ENCODE results near the gene ELOVL1. TPM values are rescaled to one million over a fixed set of nuclear protein-coding genes. Genes with fewer than 3 reads are reported as not detected.

The ELOVL1 gene
- total RNA-seq, 1 experiment from 2014 or later, result 91.3 TPM

DNA sequence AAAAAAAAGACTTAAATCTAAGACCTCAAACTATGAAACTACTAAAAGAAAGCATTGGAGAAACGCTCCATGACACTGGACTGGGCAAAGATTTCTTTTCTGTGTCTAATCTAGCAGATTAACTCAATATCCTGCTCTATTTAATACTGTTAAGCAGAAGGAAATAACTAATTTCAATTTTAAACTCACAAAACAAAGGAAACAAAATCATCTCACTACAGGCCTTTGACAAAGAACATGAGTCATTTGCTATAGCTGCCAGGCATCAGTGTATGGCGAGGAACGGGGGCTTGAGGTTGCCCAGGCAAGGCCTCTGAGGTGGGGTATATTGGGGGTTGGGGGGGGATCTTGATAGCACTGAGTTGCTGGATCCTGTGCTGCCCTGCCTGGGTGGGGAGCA, 42.8 kb upstream of the ELOVL1 start:
- H3K9me2 ChIP-seq (ENCODE audit: insufficient read depth), result no peaks in the 10 kb centered on the region
- no peaks in the 10 kb centered on the region for H3K4me1 ChIP-seq (ENCODE audit: control insufficient read depth in 1 of 2, insufficient read depth in 2 of 2, low read length in 2 of 2)
- no peaks in the 10 kb centered on the region for H4K20me1 ChIP-seq (ENCODE audit: insufficient read depth)
- ChIA-PET POLR2A (no interaction called here), RAD21 (ENCODE audit: low non-redundant PET in 1 of 2, low total read pairs in 2 of 2, uncharacterized antibody in 2 of 2, unreplicated experiment in 2 of 2) (no interaction called here), CTCF (no interaction called here)
- no peaks in the 10 kb centered on the region for H3K27me3 ChIP-seq (ENCODE audit: insufficient read depth, low read length)
- BruUV-seq (replicated peaks), result no TSS peak
- no peak for TF ChIP-seq SIN3A (IDR thresholded peaks at IDR 0.05; ENCODE audit: low read depth)
- TF ChIP-seq, protein P1, sequence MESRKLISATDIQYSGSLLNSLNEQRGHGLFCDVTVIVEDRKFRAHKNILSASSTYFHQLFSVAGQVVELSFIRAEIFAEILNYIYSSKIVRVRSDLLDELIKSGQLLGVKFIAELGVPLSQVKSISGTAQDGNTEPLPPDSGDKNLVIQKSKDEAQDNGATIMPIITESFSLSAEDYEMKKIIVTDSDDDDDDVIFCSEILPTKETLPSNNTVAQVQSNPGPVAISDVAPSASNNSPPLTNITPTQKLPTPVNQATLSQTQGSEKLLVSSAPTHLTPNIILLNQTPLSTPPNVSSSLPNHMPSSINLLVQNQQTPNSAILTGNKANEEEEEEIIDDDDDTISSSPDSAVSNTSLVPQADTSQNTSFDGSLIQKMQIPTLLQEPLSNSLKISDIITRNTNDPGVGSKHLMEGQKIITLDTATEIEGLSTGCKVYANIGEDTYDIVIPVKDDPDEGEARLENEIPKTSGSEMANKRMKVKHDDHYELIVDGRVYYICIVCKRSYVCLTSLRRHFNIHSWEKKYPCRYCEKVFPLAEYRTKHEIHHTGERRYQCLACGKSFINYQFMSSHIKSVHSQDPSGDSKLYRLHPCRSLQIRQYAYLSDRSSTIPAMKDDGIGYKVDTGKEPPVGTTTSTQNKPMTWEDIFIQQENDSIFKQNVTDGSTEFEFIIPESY (IDR thresholded peaks at IDR 0.05; ENCODE audit: extremely low read depth, insufficient replicate concordance, low read length), result no peak
- TF ChIP-seq ELF1 (IDR thresholded peaks at IDR 0.05; ENCODE audit: borderline replicate concordance, low read depth), result no peak
- TF ChIP-seq, protein P2, sequence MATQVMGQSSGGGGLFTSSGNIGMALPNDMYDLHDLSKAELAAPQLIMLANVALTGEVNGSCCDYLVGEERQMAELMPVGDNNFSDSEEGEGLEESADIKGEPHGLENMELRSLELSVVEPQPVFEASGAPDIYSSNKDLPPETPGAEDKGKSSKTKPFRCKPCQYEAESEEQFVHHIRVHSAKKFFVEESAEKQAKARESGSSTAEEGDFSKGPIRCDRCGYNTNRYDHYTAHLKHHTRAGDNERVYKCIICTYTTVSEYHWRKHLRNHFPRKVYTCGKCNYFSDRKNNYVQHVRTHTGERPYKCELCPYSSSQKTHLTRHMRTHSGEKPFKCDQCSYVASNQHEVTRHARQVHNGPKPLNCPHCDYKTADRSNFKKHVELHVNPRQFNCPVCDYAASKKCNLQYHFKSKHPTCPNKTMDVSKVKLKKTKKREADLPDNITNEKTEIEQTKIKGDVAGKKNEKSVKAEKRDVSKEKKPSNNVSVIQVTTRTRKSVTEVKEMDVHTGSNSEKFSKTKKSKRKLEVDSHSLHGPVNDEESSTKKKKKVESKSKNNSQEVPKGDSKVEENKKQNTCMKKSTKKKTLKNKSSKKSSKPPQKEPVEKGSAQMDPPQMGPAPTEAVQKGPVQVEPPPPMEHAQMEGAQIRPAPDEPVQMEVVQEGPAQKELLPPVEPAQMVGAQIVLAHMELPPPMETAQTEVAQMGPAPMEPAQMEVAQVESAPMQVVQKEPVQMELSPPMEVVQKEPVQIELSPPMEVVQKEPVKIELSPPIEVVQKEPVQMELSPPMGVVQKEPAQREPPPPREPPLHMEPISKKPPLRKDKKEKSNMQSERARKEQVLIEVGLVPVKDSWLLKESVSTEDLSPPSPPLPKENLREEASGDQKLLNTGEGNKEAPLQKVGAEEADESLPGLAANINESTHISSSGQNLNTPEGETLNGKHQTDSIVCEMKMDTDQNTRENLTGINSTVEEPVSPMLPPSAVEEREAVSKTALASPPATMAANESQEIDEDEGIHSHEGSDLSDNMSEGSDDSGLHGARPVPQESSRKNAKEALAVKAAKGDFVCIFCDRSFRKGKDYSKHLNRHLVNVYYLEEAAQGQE (IDR thresholded peaks at IDR 0.05; ENCODE audit: low read depth), result no peak
- no peak for TF ChIP-seq ZNF274 (IDR thresholded peaks at IDR 0.05; ENCODE audit: low read depth, low read length)
- no peak for TF ChIP-seq EZH2phosphoT487 (IDR thresholded peaks at IDR 0.05; ENCODE audit: borderline replicate concordance)
- no peak for TF ChIP-seq SRF (IDR thresholded peaks at IDR 0.05; ENCODE audit: low read depth)
- TF ChIP-seq RAD21 (IDR thresholded peaks at IDR 0.05; ENCODE audit: low read depth), result no peak
- no peak for TF ChIP-seq SP1 (IDR thresholded peaks at IDR 0.05; ENCODE audit: low read depth)
- no peak for TF ChIP-seq FOSL1 (IDR thresholded peaks at IDR 0.05; ENCODE audit: low read depth)
- no peak for TF ChIP-seq POLR2A (IDR thresholded peaks at IDR 0.05; ENCODE audit: borderline replicate concordance, extremely low read depth, insufficient read depth, insufficient read length)
- TF ChIP-seq, protein P3, sequence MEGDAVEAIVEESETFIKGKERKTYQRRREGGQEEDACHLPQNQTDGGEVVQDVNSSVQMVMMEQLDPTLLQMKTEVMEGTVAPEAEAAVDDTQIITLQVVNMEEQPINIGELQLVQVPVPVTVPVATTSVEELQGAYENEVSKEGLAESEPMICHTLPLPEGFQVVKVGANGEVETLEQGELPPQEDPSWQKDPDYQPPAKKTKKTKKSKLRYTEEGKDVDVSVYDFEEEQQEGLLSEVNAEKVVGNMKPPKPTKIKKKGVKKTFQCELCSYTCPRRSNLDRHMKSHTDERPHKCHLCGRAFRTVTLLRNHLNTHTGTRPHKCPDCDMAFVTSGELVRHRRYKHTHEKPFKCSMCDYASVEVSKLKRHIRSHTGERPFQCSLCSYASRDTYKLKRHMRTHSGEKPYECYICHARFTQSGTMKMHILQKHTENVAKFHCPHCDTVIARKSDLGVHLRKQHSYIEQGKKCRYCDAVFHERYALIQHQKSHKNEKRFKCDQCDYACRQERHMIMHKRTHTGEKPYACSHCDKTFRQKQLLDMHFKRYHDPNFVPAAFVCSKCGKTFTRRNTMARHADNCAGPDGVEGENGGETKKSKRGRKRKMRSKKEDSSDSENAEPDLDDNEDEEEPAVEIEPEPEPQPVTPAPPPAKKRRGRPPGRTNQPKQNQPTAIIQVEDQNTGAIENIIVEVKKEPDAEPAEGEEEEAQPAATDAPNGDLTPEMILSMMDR (IDR thresholded peaks at IDR 0.05 in 2 of 3, conservative IDR thresholded peaks at IDR 0.05 in 1 of 3; ENCODE audit: borderline replicate concordance in 1 of 3, insufficient read depth in 1 of 3, low read depth in 2 of 3, low read length in 2 of 3), result no peak
- no peak for TF ChIP-seq JUND (IDR thresholded peaks at IDR 0.05)
- TF ChIP-seq, protein P4, sequence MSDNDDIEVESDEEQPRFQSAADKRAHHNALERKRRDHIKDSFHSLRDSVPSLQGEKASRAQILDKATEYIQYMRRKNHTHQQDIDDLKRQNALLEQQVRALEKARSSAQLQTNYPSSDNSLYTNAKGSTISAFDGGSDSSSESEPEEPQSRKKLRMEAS (IDR thresholded peaks at IDR 0.05), result no peak
- no peak for TF ChIP-seq EZH2 (IDR thresholded peaks at IDR 0.05)
- TF ChIP-seq POLR2AphosphoS5 (IDR thresholded peaks at IDR 0.05; ENCODE audit: low read depth, low read length), result no peak
- no peak for TF ChIP-seq EGR1 (IDR thresholded peaks at IDR 0.05; ENCODE audit: low read depth)
- TF ChIP-seq, protein P5, sequence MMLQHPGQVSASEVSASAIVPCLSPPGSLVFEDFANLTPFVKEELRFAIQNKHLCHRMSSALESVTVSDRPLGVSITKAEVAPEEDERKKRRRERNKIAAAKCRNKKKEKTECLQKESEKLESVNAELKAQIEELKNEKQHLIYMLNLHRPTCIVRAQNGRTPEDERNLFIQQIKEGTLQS (IDR thresholded peaks at IDR 0.05), result no peak
- H3K79me2 ChIP-seq (ENCODE audit: insufficient read depth, low read length), result no peaks in the 10 kb centered on the region
- H2AFZ ChIP-seq (ENCODE audit: low read depth, low read length, poor library complexity, severe bottlenecking), result no peak overlapping the region
- intact Hi-C loops (cut with micrococcal nuclease), result loop anchor here (10.0 kb wide), 1 partner anchor 496 kb away; no protein-coding TSS in a partner anchor
- H3K9me3 ChIP-seq (ENCODE audit: control insufficient read depth in 1 of 2, insufficient read depth in 1 of 2, low read depth in 1 of 2, low read length in 2 of 2), result no peaks in the 10 kb centered on the region
- H3K4me3 ChIP-seq (replicated peaks in 1 of 2; ENCODE audit: low read depth in 1 of 2, low read length in 2 of 2), result no peak overlapping the region
- no peak overlapping the region for H3K27ac ChIP-seq (ENCODE audit: low read depth, low read length)
- H3K4me2 ChIP-seq (ENCODE audit: low read length), result no peak overlapping the region
- no peak for DNase-seq (ENCODE audit: low read depth, low spot score)
- no peak overlapping the region for H3K9ac ChIP-seq (ENCODE audit: low read length)
- no peak for ATAC-seq
- H3K36me3 ChIP-seq (ENCODE audit: control insufficient read depth in 1 of 2, insufficient read depth in 2 of 2, low read length in 2 of 2), result peaks cover 4 to 21% of the 10 kb centered on the region in 2 experiments; a peak in 1 of 4 replicates
